ENCODE data around the gene ARHGAP27.

ARHGAP27 gene

GRCh38 chr17:45411348-45412105, 21.1 kb downstream of the ARHGAP27 start:
- no CpG with 5 or more reads among the region's 5 CpGs for WGBS, 2 donors (ENCODE audit: extremely low coverage in 2 of 2, insufficient read length in 2 of 2, insufficient replicate concordance in 1 of 2)
- H2BK12ac ChIP-seq (ENCODE audit: low read length): no peak overlapping the region
- H3K4me3 ChIP-seq (ENCODE audit: low read length in 2 of 2): no peak overlapping the region
- peaks cover 9 to 15% of the 10 kb centered on the region in 2 donors for H3K4me1 ChIP-seq (ENCODE audit: control insufficient read depth in 2 of 2, insufficient read depth in 1 of 2, low read depth in 1 of 2, low read length in 2 of 2)
- no peaks in the 10 kb centered on the region for H3K36me3 ChIP-seq (replicated peaks in 1 of 2; ENCODE audit: control insufficient read depth in 2 of 2, insufficient read depth in 2 of 2, low read length in 2 of 2)
- no peak overlapping the region for H3K9ac ChIP-seq (ENCODE audit: low read depth, low read length, poor library complexity)
- H2BK120ac ChIP-seq (ENCODE audit: low read depth, low read length): no peak overlapping the region
- no peaks in the 10 kb centered on the region for H3K9me3 ChIP-seq (replicated peaks in 1 of 2; ENCODE audit: control insufficient read depth in 2 of 2, insufficient read depth in 1 of 2, low read depth in 1 of 2, low read length in 2 of 2)
- no peak overlapping the region for H3K4me2 ChIP-seq (ENCODE audit: insufficient read depth, low read length, poor library complexity, severe bottlenecking)
- peak overlapping the region; percentile 83 for H2BK5ac ChIP-seq (ENCODE audit: low read length)
- no peaks in the 10 kb centered on the region for H3K79me1 ChIP-seq (ENCODE audit: low read depth, low read length)
- H2AFZ ChIP-seq (ENCODE audit: low read length): no peak overlapping the region
- no peak for DNase-seq (ENCODE audit: low spot score)
- H4K8ac ChIP-seq (ENCODE audit: low read depth, low read length): no peak overlapping the region
- no peak overlapping the region for H3K23ac ChIP-seq (ENCODE audit: low read depth, low read length, poor library complexity)
- no peak overlapping the region for H3K4ac ChIP-seq (ENCODE audit: low read length)
- H2AK5ac ChIP-seq (ENCODE audit: low read depth, low read length): peak overlapping the region; percentile 28
- no peak overlapping the region for H2BK15ac ChIP-seq (ENCODE audit: low read length)
- H3K14ac ChIP-seq (ENCODE audit: low read length): no peak overlapping the region
- H3K27me3 ChIP-seq (ENCODE audit: control insufficient read depth in 3 of 3, insufficient read depth in 3 of 3, low read depth in 1 of 3, low read length in 3 of 3): no peaks in the 10 kb centered on the region
- no peak overlapping the region for H3K18ac ChIP-seq (ENCODE audit: low read length)
- no peak overlapping the region for H3K27ac ChIP-seq (replicated peaks; ENCODE audit: low read length)
- H4K91ac ChIP-seq (ENCODE audit: low read depth, low read length, poor library complexity): no peak overlapping the region

GRCh38 chr17:45410144-45411091, 22.3 kb downstream of the ARHGAP27 start:
- H2BK5ac ChIP-seq (ENCODE audit: low read length): peak overlapping the region; percentile 28
- no peak overlapping the region for H4K8ac ChIP-seq (ENCODE audit: low read depth, low read length)
- H3K18ac ChIP-seq (ENCODE audit: low read length): peak overlapping the region; percentile 78
- peak overlapping the region; percentile 72 for H2AFZ ChIP-seq (ENCODE audit: low read length)
- no peak for DNase-seq (ENCODE audit: low spot score)
- no peak overlapping the region for H3K4me2 ChIP-seq (ENCODE audit: insufficient read depth, low read length, poor library complexity, severe bottlenecking)
- H2BK15ac ChIP-seq (ENCODE audit: low read length): peak overlapping the region; percentile 73
- WGBS, 2 donors (ENCODE audit: extremely low coverage in 2 of 2, insufficient read length in 2 of 2, insufficient replicate concordance in 1 of 2): no CpG with 5 or more reads among the region's 24 CpGs
- H2BK120ac ChIP-seq (ENCODE audit: low read depth, low read length): no peak overlapping the region
- no peaks in the 10 kb centered on the region for H3K36me3 ChIP-seq (replicated peaks in 1 of 2; ENCODE audit: control insufficient read depth in 2 of 2, insufficient read depth in 2 of 2, low read length in 2 of 2)
- H3K9me3 ChIP-seq (replicated peaks in 1 of 2; ENCODE audit: control insufficient read depth in 2 of 2, insufficient read depth in 1 of 2, low read depth in 1 of 2, low read length in 2 of 2): no peaks in the 10 kb centered on the region
- peaks cover 9 to 18% of the 10 kb centered on the region in 2 donors for H3K4me1 ChIP-seq (ENCODE audit: control insufficient read depth in 2 of 2, insufficient read depth in 1 of 2, low read depth in 1 of 2, low read length in 2 of 2)
- H3K27me3 ChIP-seq (ENCODE audit: control insufficient read depth in 3 of 3, insufficient read depth in 3 of 3, low read depth in 1 of 3, low read length in 3 of 3): no peaks in the 10 kb centered on the region
- peak overlapping the region; percentile 52 for H3K23ac ChIP-seq (ENCODE audit: low read depth, low read length, poor library complexity)
- H3K9ac ChIP-seq (ENCODE audit: low read depth, low read length, poor library complexity): peak overlapping the region; percentile 30
- peak overlapping the region; percentile 85 for H2AK5ac ChIP-seq (ENCODE audit: low read depth, low read length)
- H3K27ac ChIP-seq (replicated peaks; ENCODE audit: low read length): no peak overlapping the region
- peak overlapping the region; percentile 75 for H2BK12ac ChIP-seq (ENCODE audit: low read length)
- H3K14ac ChIP-seq (ENCODE audit: low read length): no peak overlapping the region
- H3K79me1 ChIP-seq (ENCODE audit: low read depth, low read length): no peaks in the 10 kb centered on the region
- H4K91ac ChIP-seq (ENCODE audit: low read depth, low read length, poor library complexity): no peak overlapping the region
- H3K4me3 ChIP-seq (ENCODE audit: low read length in 2 of 2): no peak overlapping the region
- H3K4ac ChIP-seq (ENCODE audit: low read length): no peak overlapping the region

DNA sequence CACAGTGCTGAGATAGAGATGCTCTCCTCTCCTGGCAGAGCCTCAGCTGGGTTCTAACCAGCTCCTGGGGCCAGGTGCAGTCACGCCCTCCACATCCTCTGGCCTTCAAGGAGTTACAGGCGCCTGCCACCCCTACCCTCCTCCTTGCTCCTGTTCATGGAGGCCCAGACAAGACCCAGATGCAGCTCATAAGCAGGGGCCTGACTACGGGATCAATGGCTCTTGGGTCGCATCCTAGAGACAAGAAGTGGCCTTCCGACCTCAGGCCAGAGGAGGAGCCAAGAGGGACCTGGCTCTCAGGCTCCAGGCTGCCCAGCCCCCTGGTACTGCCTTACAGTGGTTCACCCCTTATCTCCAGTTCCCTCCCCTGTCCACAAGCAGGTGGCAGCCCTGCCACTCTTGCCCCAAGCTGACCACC, 23.0 kb downstream of the ARHGAP27 start:
- H2BK12ac ChIP-seq (ENCODE audit: low read length): no peak overlapping the region
- no peaks in the 10 kb centered on the region for H3K79me1 ChIP-seq (ENCODE audit: low read depth, low read length)
- no peak overlapping the region for H4K91ac ChIP-seq (ENCODE audit: low read depth, low read length, poor library complexity)
- H3K36me3 ChIP-seq (replicated peaks in 1 of 2; ENCODE audit: control insufficient read depth in 2 of 2, insufficient read depth in 2 of 2, low read length in 2 of 2): no peaks in the 10 kb centered on the region
- no peaks in the 10 kb centered on the region for H3K9me3 ChIP-seq (replicated peaks in 1 of 2; ENCODE audit: control insufficient read depth in 2 of 2, insufficient read depth in 1 of 2, low read depth in 1 of 2, low read length in 2 of 2)
- H3K23ac ChIP-seq (ENCODE audit: low read depth, low read length, poor library complexity): peak overlapping the region; percentile 52
- H4K8ac ChIP-seq (ENCODE audit: low read depth, low read length): no peak overlapping the region
- no peak overlapping the region for H2BK120ac ChIP-seq (ENCODE audit: low read depth, low read length)
- peak overlapping the region; percentile 51 for H3K9ac ChIP-seq (ENCODE audit: low read depth, low read length, poor library complexity)
- H3K27ac ChIP-seq (replicated peaks; ENCODE audit: low read length): no peak overlapping the region
- H3K14ac ChIP-seq (ENCODE audit: low read length): no peak overlapping the region
- no peak overlapping the region for H3K4me3 ChIP-seq (ENCODE audit: low read length in 2 of 2)
- no peak for DNase-seq (ENCODE audit: low spot score)
- no peak overlapping the region for H3K4ac ChIP-seq (ENCODE audit: low read length)
- no peak overlapping the region for H2AFZ ChIP-seq (ENCODE audit: low read length)
- no peaks in the 10 kb centered on the region for H3K27me3 ChIP-seq (ENCODE audit: control insufficient read depth in 3 of 3, insufficient read depth in 3 of 3, low read depth in 1 of 3, low read length in 3 of 3)
- peak overlapping the region; percentile 73 for H2BK15ac ChIP-seq (ENCODE audit: low read length)
- no peak overlapping the region for H3K4me2 ChIP-seq (ENCODE audit: insufficient read depth, low read length, poor library complexity, severe bottlenecking)
- peak overlapping the region; percentile 28 for H2BK5ac ChIP-seq (ENCODE audit: low read length)
- peaks cover 9 to 22% of the 10 kb centered on the region in 2 donors for H3K4me1 ChIP-seq (ENCODE audit: control insufficient read depth in 2 of 2, insufficient read depth in 1 of 2, low read depth in 1 of 2, low read length in 2 of 2)
- no CpG with 5 or more reads among the region's 5 CpGs for WGBS, 2 donors (ENCODE audit: extremely low coverage in 2 of 2, insufficient read length in 2 of 2, insufficient replicate concordance in 1 of 2)
- no peak overlapping the region for H3K18ac ChIP-seq (ENCODE audit: low read length)
- peak overlapping the region; percentile 85 for H2AK5ac ChIP-seq (ENCODE audit: low read depth, low read length)

Measured in neuronal stem cell (in vitro differentiated cells).